NCI-H774 (cell line): ENCODE data around the gene KYAT1.

Source experiments
- DNase-seq: peaks from one replicate; lab custom pipeline; 2025; lab: John Stamatoyannopoulos, UW

KYAT1 gene

GRCh38 chr9:128838338-128838737, 43.4 kb downstream of the KYAT1 start:
- no peak for DNase-seq

GRCh38 chr9:128836509-128837145, 45.1 kb downstream of the KYAT1 start:
- no peak for DNase-seq

- no peak for DNase-seq
These were observed 46.2 kb downstream of the KYAT1 start for GRCh38 chr9:128835246-128836210.

- DNase-seq = no peak
These were observed 48.1 kb downstream of the KYAT1 start for GRCh38 chr9:128833696-128834095.

GRCh38 chr9:128829477-128830251, 52.1 kb downstream of the KYAT1 start, which contains the start of gene SPOUT1:
TSS of gene SPOUT1 (minus strand) at chr9:128829794. CDS start at chr9:128829780, 14 bp downstream.
- peak; percentile 97 for DNase-seq

- DNase-seq = no peak
These were observed 52.9 kb downstream of the KYAT1 start for GRCh38 chr9:128828719-128829452.

- DNase-seq = no peak
These were observed 53.5 kb downstream of the KYAT1 start for GRCh38 chr9:128828267-128828666.

GRCh38 chr9:128825923-128826700, 55.6 kb downstream of the KYAT1 start:
- no peak for DNase-seq

- no peak for DNase-seq
These were observed 56.8 kb downstream of the KYAT1 start for GRCh38 chr9:128824911-128825310.

- no peak for DNase-seq
These were observed 57.8 kb downstream of the KYAT1 start for GRCh38 chr9:128823903-128824406.

- DNase-seq = no peak
These were observed 58.3 kb downstream of the KYAT1 start for GRCh38 chr9:128823362-128823902.

GRCh38 chr9:128822407-128823042, 59.2 kb downstream of the KYAT1 start:
- no peak for DNase-seq

GRCh38 chr9:128821584-128822406, 60.0 kb downstream of the KYAT1 start:
- no peak for DNase-seq

GRCh38 chr9:128820665-128821583, 60.8 kb downstream of the KYAT1 start:
- no peak for DNase-seq

GRCh38 chr9:128819716-128820664, 61.8 kb downstream of the KYAT1 start:
- no peak for DNase-seq

GRCh38 chr9:128818839-128819715, 62.7 kb downstream of the KYAT1 start:
- DNase-seq = peak; percentile 47
